Stimulated activated memory B cell treated with anti-CD40 and anti-IgM and Interleukin-4, amounts not matched to agents 10 μg/mL and 1 μg/mL and 100 μg/mL, for 72 hours (primary cell): ENCODE data around the gene GPR18.

Source experiments
- ATAC-seq: fragments of 150-1000 bp; cut with Tn5 transposase; 2 replicates; pipeline ENCODE4 v1.10.0; 2021
- H3K27ac Mint-ChIP-seq: one replicate; pipeline ENCODE4 v1.8.0; 2022; ENCODE audit warnings: mild to moderate bottlenecking, mixed read lengths
- H3K27me3 Mint-ChIP-seq: one replicate; pipeline ENCODE4 v1.8.0; 2022; ENCODE audit warnings: mixed read lengths
- H3K36me3 Mint-ChIP-seq: one replicate; pipeline ENCODE4 v1.8.0; 2022; ENCODE audit warnings: mixed read lengths
- H3K4me1 Mint-ChIP-seq: one replicate; pipeline ENCODE4 v1.8.0; 2022; ENCODE audit warnings: mixed read lengths
- H3K4me3 Mint-ChIP-seq: one replicate; pipeline ENCODE4 v1.8.0; 2022; ENCODE audit warnings: mild to moderate bottlenecking, moderate library complexity, mixed read lengths
- H3K9me3 Mint-ChIP-seq: one replicate; pipeline ENCODE4 v1.8.0; 2022; ENCODE audit warnings: mixed read lengths

The GPR18 gene

DNA sequence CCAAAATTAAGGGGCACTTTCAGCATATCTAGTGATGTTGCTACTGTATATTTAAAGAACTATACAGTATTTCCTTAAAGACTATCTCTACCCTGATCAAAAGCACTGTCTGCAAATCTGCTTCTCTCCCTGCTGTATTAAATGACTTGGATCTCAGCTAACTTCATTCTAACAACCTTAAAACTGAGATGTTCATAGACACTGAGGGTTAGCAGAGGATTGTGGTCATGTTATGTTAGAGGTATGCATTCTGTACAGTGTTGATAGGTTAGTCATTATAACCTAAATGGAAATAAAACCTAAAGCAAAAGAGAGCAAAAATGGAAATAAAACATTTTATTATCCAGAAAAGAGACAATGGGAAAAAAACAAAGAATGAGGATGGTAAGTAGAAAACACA is 39.2 kb upstream of the GPR18 start:
- Mint-ChIP-seq H3K27ac (peak overlapping the region; percentile 84), H3K4me3 (peak overlapping the region; percentile 77), H3K9me3 (no peaks in the 10 kb centered on the region), H3K36me3 (peaks cover 58% of the 10 kb centered on the region), H3K4me1 (peaks cover 90% of the 10 kb centered on the region), H3K27me3 (no peaks in the 10 kb centered on the region)
- ATAC-seq, result no peak

DNA sequence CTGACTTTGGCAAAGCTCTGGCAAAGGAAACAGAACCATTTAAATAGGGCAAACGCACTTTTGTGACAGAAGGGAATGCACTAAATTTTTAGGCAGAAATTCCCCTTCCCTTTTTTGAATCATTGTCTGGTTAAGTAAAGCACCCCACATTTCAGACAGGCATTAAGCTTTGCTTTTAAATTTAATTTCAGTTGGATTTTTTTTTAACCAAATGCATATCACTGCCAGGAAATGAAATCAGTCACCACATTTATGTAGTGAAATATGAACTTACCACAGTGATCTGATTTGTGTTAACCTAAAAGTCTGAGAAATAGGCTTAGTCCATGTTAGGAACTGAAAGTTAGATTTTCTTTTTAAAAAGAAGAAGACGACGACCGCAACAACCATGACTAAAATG is 38.2 kb upstream of the GPR18 start:
- peaks cover 54% of the 10 kb centered on the region for H3K36me3 Mint-ChIP-seq
- H3K27me3 Mint-ChIP-seq, result no peaks in the 10 kb centered on the region
- peaks cover 87% of the 10 kb centered on the region for H3K4me1 Mint-ChIP-seq
- peak overlapping the region; percentile 68 for H3K4me3 Mint-ChIP-seq
- no peaks in the 10 kb centered on the region for H3K9me3 Mint-ChIP-seq
- H3K27ac Mint-ChIP-seq, result peak overlapping the region; percentile 84
- ATAC-seq, result peak; percentile 72

DNA sequence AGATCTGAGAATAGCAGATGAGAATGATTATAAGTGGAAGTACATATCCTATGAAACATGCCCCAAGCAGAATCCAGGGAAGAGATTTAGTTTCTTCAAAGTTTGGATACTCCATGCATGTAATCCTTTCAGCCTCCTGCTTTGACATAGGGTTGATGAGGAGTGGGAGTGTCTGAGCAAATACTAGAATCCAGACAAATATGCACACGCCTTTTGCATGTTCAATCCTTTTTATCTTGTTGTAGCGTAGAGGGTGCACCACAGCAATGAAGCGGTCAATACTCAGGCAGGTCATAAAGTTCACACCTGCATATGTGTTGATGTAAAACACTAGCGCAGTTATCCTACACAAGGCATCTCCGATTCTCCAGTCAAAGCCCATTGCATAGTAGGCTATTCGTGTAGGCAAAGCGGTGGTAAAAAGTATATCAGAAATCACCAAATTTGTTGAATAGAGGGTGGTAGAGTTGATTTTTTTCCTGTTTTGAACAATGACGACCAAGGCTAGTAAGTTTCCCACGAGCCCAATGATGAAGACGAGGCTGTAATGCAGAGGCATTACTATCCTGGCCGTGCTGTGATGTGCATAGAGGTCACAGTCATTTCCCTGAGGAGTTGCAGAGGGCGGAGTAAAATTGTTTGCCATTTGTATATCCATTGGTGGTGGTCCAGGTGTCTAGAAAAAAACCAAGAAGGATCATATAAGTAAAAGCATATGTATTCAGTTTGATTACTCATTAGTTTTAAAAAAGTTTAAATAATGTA is 37.5 kb upstream of the GPR18 start:
- no peaks in the 10 kb centered on the region for H3K9me3 Mint-ChIP-seq
- peak overlapping the region; percentile 60 for H3K4me3 Mint-ChIP-seq
- no peaks in the 10 kb centered on the region for H3K27me3 Mint-ChIP-seq
- H3K36me3 Mint-ChIP-seq, result peaks cover 61% of the 10 kb centered on the region
- peaks cover 88% of the 10 kb centered on the region for H3K4me1 Mint-ChIP-seq
- H3K27ac Mint-ChIP-seq, result peak overlapping the region; percentile 69
- ATAC-seq, result no peak

DNA sequence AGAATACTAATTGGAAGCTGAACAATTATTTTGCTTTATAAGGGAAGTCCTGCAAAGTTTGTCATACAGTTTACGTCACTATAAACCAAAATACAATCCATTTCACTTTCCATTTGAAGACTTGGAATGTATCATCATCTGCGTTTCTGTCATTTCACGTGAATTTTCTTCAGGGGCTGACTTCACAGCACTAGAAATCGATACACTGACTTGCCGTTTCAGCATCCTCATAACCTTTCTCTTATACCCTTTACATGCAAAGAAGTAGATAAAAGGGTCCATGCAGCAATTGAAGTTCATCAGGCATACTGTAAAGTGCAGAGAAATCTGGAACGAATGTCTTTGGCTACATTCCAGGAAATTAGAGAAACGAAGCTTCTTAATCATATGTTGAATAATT is 36.8 kb upstream of the GPR18 start:
- Mint-ChIP-seq H3K27me3 (no peaks in the 10 kb centered on the region), H3K4me1 (peaks cover 88% of the 10 kb centered on the region), H3K36me3 (peaks cover 68% of the 10 kb centered on the region), H3K4me3 (peak overlapping the region; percentile 60), H3K9me3 (no peaks in the 10 kb centered on the region), H3K27ac (peak overlapping the region; percentile 69)
- no peak for ATAC-seq

DNA sequence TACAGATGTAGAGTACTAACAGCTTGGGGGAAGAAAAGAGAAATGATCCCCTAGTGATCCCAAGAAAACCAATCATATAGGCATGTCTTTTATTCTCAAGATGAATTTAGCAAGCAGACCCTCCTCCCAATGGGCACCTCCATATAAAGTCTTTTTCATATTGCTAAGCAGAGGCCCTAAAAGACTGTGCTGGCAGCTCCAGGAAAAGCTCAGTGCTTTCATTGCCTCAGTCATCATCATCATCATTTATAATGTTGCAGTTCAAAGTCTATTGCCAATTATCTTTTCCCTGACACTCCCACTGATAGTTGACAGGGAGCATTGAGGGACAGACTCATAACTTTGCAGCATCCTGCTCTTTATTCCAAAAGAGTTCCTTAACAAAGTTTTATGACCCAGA is 36.0 kb upstream of the GPR18 start:
- no peak for ATAC-seq
- H3K9me3 Mint-ChIP-seq, result no peaks in the 10 kb centered on the region
- no peak overlapping the region for H3K27ac Mint-ChIP-seq
- no peak overlapping the region for H3K4me3 Mint-ChIP-seq
- H3K27me3 Mint-ChIP-seq, result no peaks in the 10 kb centered on the region
- peaks cover 71% of the 10 kb centered on the region for H3K36me3 Mint-ChIP-seq
- peaks cover 88% of the 10 kb centered on the region for H3K4me1 Mint-ChIP-seq

DNA sequence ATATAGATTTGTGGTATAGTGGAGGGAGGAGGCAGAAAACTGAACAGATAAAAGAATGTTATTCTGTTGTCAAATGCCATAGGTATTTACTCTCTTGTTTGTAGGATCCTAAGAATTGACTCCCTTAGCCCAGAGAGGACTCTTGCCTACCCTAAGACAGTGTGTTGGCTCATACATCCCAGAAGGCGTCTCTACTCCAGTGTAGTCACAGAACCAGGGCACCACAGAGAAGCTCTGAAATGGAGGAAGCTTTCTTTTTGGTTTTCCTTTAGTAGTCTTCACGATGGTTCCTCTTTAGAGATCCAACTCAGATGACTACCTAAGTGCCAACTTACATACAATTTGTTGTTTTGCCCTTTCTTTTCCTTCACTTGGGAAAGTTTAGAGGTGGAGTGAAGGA is 35.0 kb upstream of the GPR18 start:
- H3K4me1 Mint-ChIP-seq, result peaks cover 89% of the 10 kb centered on the region
- H3K4me3 Mint-ChIP-seq, result no peak overlapping the region
- no peaks in the 10 kb centered on the region for H3K27me3 Mint-ChIP-seq
- peaks cover 68% of the 10 kb centered on the region for H3K36me3 Mint-ChIP-seq
- ATAC-seq, result no peak
- H3K9me3 Mint-ChIP-seq, result no peaks in the 10 kb centered on the region
- H3K27ac Mint-ChIP-seq, result peak overlapping the region; percentile 74

DNA sequence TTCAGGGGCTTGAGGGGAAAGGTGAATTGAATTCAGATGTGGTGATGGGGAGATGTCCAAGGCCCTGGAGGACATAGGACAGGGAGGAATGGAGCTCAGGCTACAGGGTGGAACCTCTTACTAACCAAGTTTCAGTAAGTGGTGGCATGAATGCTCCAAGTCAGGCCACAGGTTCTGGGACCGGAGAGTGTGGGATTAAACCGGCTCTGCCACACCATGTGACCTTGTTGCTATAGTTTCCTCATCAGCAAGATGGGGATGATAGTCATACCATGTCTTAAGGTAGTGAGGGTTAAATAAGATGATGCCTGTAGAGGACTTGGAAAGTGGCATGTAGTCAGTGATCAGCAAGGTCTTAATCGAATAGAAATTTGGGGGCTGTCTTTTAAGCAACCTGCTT is 32.7 kb upstream of the GPR18 start:
- no peaks in the 10 kb centered on the region for H3K27me3 Mint-ChIP-seq
- H3K4me1 Mint-ChIP-seq, result peaks cover 87% of the 10 kb centered on the region
- no peak for ATAC-seq
- no peak overlapping the region for H3K4me3 Mint-ChIP-seq
- peak overlapping the region; percentile 48 for H3K27ac Mint-ChIP-seq
- H3K9me3 Mint-ChIP-seq, result no peaks in the 10 kb centered on the region
- H3K36me3 Mint-ChIP-seq, result peaks cover 56% of the 10 kb centered on the region

DNA sequence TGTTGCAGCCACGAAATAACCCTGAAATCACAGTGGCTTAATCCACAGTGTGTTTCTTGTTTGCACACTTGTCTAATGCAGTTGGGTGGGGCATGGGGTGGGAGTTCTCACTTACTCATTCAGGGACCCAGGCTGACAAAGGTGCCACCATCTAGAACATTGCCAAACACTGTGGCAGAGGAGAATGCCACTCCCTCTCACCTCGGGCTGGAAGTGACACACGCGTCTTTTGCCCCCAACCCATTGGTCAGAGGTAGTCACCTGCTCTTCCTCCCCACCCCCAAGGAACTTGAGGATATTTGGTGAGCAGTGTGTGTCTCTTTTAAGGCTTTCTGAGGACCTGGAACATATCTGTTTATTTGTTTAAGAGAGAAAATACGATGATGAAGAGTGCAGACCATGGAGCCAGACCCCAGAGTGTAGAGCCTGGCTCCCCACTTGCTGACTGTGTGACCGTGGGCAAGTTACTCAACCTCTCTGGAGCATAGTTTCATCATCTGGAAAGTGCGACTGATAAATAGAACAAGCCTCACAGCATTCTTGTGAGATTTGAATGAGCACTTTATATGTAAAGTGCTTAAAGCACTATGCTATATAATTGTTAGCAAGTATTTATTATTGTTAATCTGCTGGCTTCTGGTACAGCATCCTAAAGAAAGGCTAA is 31.6 kb upstream of the GPR18 start:
- no peak for ATAC-seq
- Mint-ChIP-seq H3K4me3 (no peak overlapping the region), H3K36me3 (peaks cover 46% of the 10 kb centered on the region), H3K4me1 (peaks cover 88% of the 10 kb centered on the region), H3K27me3 (no peaks in the 10 kb centered on the region), H3K27ac (peak overlapping the region; percentile 48), H3K9me3 (no peaks in the 10 kb centered on the region)

DNA sequence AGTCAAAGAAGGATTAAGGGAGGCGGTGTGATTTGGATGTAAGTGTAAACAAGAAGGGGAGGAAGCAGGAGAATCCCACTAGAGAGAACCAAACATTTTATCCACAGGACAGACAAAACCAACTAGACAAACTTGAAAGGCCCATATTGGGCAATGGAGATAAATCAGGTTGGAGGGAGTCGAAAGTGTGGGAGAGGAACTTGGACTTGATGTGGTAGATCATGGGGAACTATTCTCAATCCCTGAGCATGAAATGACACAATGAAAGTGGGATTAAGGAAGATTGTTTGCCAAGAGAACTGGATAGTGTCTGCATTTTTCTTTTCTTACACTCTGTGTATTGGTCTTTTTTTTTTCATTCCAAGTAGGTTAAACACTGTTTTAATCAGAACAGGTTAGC is 31.1 kb upstream of the GPR18 start:
- Mint-ChIP-seq H3K4me1 (peaks cover 91% of the 10 kb centered on the region), H3K27ac (peak overlapping the region; percentile 48), H3K36me3 (peaks cover 44% of the 10 kb centered on the region), H3K27me3 (no peaks in the 10 kb centered on the region), H3K9me3 (no peaks in the 10 kb centered on the region), H3K4me3 (no peak overlapping the region)
- no peak for ATAC-seq

DNA sequence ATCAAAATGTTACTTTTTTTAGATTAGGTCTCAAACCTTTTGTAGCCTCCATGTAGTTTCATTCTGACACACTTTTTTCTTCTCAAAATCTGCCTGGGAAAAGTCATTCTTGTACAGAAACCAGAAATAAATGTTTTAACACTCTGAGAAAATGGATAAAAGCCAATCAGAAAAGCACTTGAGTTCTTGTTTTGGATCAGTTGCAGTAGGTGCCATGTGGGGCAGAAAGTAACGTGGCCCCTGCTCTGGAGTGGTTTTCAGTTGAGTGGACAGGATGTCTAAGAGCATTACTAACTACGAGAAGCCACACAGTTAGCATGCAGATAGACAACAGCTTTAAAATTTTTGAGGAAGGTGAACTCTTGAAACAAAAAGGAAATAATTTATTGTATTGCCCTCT is 29.9 kb upstream of the GPR18 start:
- Mint-ChIP-seq H3K9me3 (no peaks in the 10 kb centered on the region), H3K27me3 (no peaks in the 10 kb centered on the region), H3K4me1 (peaks cover 90% of the 10 kb centered on the region), H3K4me3 (peak overlapping the region; percentile 10), H3K27ac (peak overlapping the region; percentile 48), H3K36me3 (peaks cover 33% of the 10 kb centered on the region)
- ATAC-seq, result peak; percentile 95

DNA sequence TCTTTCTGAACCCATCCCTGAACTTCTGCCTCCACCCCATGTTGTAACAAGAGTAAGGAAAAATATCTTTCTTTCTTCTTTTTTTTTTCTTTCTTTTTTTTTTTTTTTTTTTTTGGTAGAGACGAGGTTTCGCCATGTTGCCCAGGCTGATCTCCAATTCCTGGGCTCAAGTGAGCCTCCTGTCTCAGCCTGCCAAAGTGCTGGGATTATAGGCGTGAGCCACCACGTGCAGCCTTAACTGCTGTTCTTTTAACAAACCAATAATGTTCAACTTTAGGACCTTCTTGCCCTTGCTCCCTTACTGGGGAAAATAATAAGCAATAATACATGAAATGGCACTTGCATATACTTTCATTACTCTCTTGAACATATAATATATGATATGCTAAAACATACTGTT is 29.4 kb upstream of the GPR18 start:
- Mint-ChIP-seq H3K27ac (peak overlapping the region; percentile 48), H3K9me3 (no peaks in the 10 kb centered on the region), H3K4me3 (no peak overlapping the region), H3K27me3 (no peaks in the 10 kb centered on the region), H3K4me1 (peaks cover 90% of the 10 kb centered on the region), H3K36me3 (peaks cover 28% of the 10 kb centered on the region)
- no peak for ATAC-seq

DNA sequence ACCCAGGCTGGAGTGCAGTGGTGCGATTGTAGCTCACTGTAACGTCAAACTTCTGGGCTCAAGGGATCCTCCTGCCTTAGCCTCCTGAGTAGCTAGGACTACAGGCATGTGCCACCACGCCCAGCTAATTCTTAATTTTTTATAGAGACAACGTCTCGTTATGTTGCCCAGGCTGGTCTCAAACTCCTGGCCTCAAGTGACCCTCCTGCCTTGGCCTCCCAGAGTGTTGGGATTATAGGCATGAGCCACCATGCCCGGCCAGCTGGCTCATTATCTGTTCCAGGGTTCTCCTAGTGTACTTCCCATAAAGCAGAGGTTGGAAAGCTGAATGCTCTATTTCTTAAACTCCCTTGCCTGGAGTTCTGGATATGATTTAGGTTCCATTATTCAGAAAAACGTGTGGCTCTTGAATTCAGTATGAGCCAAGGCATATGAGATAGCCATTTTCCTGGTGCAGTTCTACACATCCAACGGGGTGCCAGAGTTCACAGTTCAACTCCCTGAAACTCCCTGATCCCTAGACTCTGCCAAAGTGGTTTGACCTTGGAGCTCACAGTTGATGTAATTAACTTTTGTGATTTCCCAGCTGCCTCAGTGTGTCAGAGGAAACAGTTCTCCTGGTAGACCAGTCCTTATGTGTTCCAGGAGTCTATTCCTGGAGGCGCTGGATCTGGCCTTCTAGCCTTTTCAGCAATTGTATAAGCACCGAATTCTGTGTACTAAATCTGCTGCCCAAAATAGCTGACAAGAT is 27.4 kb upstream of the GPR18 start:
- peaks cover 20% of the 10 kb centered on the region for H3K36me3 Mint-ChIP-seq
- ATAC-seq, result no peak
- no peaks in the 10 kb centered on the region for H3K9me3 Mint-ChIP-seq
- peak overlapping the region; percentile 92 for H3K27ac Mint-ChIP-seq
- H3K4me3 Mint-ChIP-seq, result no peak overlapping the region
- H3K27me3 Mint-ChIP-seq, result no peaks in the 10 kb centered on the region
- peaks cover 96% of the 10 kb centered on the region for H3K4me1 Mint-ChIP-seq

DNA sequence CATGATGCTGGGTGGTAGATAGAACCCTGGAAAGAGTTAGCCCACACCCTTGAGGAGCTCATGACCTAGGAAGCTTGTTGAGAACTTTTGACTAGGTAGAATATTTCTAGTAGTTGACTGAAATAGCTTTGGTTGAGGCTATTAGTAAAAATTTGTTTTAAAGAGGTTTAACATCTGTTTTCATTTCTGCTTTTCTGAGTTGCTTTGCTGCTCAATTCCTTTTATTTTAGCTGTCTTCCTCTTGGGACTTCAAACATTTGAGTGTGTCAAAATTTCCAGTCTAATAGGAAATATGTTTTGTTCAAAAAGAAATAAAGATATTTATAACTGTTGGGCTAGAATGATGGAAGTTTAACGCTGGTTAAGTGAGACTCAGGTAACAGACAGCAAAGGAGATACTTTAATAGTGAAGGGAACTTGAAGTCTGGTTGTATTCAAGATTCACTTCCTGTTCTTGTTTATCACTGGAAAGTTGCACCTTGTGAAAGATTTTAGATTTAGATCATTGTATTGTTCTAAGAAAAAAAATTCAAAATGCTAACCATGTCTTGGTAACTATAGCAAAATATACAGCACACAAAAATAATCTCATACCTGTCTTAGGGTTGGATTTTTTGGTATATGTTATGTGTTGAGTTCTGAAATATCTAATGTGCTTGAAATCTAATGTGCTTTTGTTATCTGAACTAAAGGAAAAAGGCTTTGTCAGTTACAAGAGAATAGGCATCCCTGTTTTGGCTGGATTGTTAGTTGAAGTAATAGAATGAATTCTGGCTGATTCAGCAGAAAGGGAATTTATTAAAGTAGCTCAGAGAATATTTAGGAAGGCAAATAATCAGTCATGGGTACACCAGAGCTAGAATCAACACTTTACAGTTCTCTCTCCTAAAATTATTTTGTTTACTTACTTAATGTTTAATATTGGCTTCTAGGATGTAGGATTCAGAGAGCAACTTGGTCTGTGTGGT is 24.4 kb upstream of the GPR18 start:
- ATAC-seq, result peak; percentile 86
- H3K4me1 Mint-ChIP-seq, result peaks cover 95% of the 10 kb centered on the region
- H3K27me3 Mint-ChIP-seq, result no peaks in the 10 kb centered on the region
- no peaks in the 10 kb centered on the region for H3K9me3 Mint-ChIP-seq
- peak overlapping the region; percentile 92 for H3K27ac Mint-ChIP-seq
- H3K36me3 Mint-ChIP-seq, result peaks cover 30% of the 10 kb centered on the region
- peak overlapping the region; percentile 43 for H3K4me3 Mint-ChIP-seq

DNA sequence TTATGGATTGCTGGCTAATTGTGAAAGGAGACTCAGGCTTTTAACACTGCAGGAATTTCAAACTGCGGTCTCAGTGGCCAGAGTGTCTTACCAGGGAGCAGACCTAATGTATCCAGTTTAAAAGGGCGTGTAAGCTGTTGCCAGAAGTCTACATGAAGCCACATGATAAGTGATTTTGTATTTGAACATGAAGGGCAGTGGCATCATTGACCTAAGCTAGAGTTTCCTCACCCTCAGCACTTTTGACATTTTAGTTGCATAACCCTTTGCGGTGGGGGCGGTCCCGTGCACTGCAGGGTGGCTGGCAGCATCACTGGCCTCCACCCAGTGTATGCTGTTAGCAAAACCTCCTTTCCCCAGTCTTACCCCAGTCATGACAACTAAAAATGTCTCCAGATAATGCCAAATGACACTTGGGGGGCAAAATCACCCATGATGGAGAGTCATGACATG is 23.7 kb upstream of the GPR18 start:
- peak; percentile 93 for ATAC-seq
- Mint-ChIP-seq H3K9me3 (no peaks in the 10 kb centered on the region), H3K4me1 (peaks cover 93% of the 10 kb centered on the region), H3K27me3 (no peaks in the 10 kb centered on the region), H3K36me3 (peaks cover 27% of the 10 kb centered on the region), H3K4me3 (peak overlapping the region; percentile 34), H3K27ac (peak overlapping the region; percentile 92)
